ENCODE results near the gene TCF4.

The TCF4 gene

GRCh38 chr18:55349685-55350084 is 238.3 kb downstream of the TCF4 start:
- no peak for DNase-seq (ENCODE audit: low spot score)

GRCh38 chr18:55346961-55347740 is 240.8 kb downstream of the TCF4 start:
- DNase-seq (ENCODE audit: low spot score) = no peak

GRCh38 chr18:55346387-55346786 is 241.6 kb downstream of the TCF4 start:
- DNase-seq (ENCODE audit: low spot score) = no peak

- DNase-seq (ENCODE audit: low spot score) = no peak
Observed at GRCh38 chr18:55345103-55345950, 242.7 kb downstream of the TCF4 start.

GRCh38 chr18:55343396-55344073 is 244.5 kb downstream of the TCF4 start:
- no peak for DNase-seq (ENCODE audit: low spot score)

- no peak for DNase-seq (ENCODE audit: low spot score)
Observed at GRCh38 chr18:55340998-55341397, 247.0 kb downstream of the TCF4 start.

GRCh38 chr18:55339990-55340389 is 248.0 kb downstream of the TCF4 start:
- no peak for DNase-seq (ENCODE audit: low spot score)

- no peak for DNase-seq (ENCODE audit: low spot score)
Observed at GRCh38 chr18:55338978-55339650, 248.9 kb downstream of the TCF4 start.

GRCh38 chr18:55337908-55338521 is 250.0 kb downstream of the TCF4 start:
- DNase-seq (ENCODE audit: low spot score) = no peak

GRCh38 chr18:55337138-55337537 is 250.9 kb downstream of the TCF4 start:
- DNase-seq (ENCODE audit: low spot score) = no peak

GRCh38 chr18:55336438-55337100 is 251.4 kb downstream of the TCF4 start:
- no peak for DNase-seq (ENCODE audit: low spot score)

GRCh38 chr18:55334875-55335274 is 253.1 kb downstream of the TCF4 start:
- DNase-seq (ENCODE audit: low spot score) = no peak

- no peak for DNase-seq (ENCODE audit: low spot score)
Observed at GRCh38 chr18:55331301-55331700, 256.7 kb downstream of the TCF4 start.

GRCh38 chr18:55328301-55328700 is 259.7 kb downstream of the TCF4 start:
- no peak for DNase-seq (ENCODE audit: low spot score)

GRCh38 chr18:55327454-55327853 is 260.5 kb downstream of the TCF4 start:
- no peak for DNase-seq (ENCODE audit: low spot score)

- DNase-seq (ENCODE audit: low spot score) = no peak
Observed at GRCh38 chr18:55326134-55326533, 261.9 kb downstream of the TCF4 start.

GRCh38 chr18:55324166-55324565 is 263.8 kb downstream of the TCF4 start:
- DNase-seq (ENCODE audit: low spot score) = no peak

GRCh38 chr18:55323051-55323994 is 264.7 kb downstream of the TCF4 start:
- DNase-seq (ENCODE audit: low spot score) = no peak

- peak; percentile 68 for DNase-seq (ENCODE audit: low spot score)
Observed at GRCh38 chr18:55322178-55322735, 265.7 kb downstream of the TCF4 start.
